KOPT-K1 (cell line): ENCODE data around the gene NRTN.
"Not testable (repeated sequence)": the region's sequence is repeated elsewhere in the genome, so short reads cannot be mapped to it uniquely, and the experiment has no call there.

Source experiments
- H3K27ac ChIP-seq: fragments of 200-600 bp; sonication (generic); 2 replicates; pipeline ENCODE4 v1.5.1; 2016; ENCODE audit warnings: antibody characterized with exemption, mild to moderate bottlenecking, low read depth, low read length; ENCODE audit not compliant: poor library complexity, severe bottlenecking
- H3K36me3 ChIP-seq: fragments of 200-600 bp; sonication (generic); 2 replicates; pipeline ENCODE4 v1.5.1; 2017; ENCODE audit warnings: antibody characterized with exemption, mild to moderate bottlenecking, low read length, moderate library complexity; ENCODE audit not compliant: insufficient read depth
- H3K9me3 ChIP-seq: fragments of 200-600 bp; sonication (generic); 2 replicates; pipeline ENCODE4 v1.5.1; 2017; ENCODE audit warnings: antibody characterized with exemption, low read length, mild to moderate bottlenecking; ENCODE audit not compliant: insufficient read depth, poor library complexity, severe bottlenecking

Gene NRTN

GRCh38 chr19:5855151-5855550, 50.3 kb downstream of the NRTN start:
- H3K9me3 ChIP-seq, H3K36me3 ChIP-seq, H3K27ac ChIP-seq: not testable (repeated sequence)

- Histone ChIP-seq H3K9me3 (no peaks in the 10 kb centered on the region), H3K27ac (no peak overlapping the region)
Measured at GRCh38 chr19:5857203-5858081, 52.6 kb downstream of the NRTN start.

DNA sequence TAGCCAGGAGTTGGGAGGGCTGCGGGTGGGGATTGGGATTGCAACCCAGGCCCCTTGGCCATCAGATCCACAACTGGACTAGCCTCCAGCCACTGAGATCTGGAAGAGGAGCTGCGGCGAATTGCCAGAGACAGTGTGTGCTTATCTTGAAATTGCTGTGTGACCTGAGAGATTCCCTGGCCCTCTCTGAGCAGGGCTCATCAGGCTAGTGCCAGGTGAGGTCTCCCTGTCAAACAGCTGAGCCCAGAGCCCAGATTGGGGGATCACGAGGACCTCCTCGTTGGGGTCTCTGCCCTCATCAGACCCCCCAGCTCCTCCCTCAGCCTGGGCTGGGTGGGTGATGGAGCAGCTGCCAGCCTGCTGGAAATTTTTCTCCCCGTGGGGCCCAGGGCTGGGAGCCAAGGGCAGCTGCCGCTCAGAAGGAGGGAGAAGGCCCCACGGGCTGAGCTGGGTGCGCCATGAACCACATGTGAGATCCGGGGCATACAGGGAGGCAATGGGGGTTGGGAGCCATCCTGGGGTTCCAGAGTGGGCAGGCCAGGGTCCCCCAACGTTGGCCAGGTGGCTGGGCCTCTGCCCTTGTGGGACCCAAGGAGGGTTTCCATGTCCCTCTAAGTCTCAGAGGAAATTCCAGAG, 58.3 kb downstream of the NRTN start:
- no peaks in the 10 kb centered on the region for H3K9me3 ChIP-seq
- no peak overlapping the region for H3K27ac ChIP-seq
- no peaks in the 10 kb centered on the region for H3K36me3 ChIP-seq

More at GRCh38 chr19:5857203-5858081, 52.6 kb downstream of the NRTN start:
- no peaks in the 10 kb centered on the region for H3K36me3 ChIP-seq

GRCh38 chr19:5864013-5864720, 59.3 kb downstream of the NRTN start:
- no peaks in the 10 kb centered on the region for H3K9me3 ChIP-seq
- no peaks in the 10 kb centered on the region for H3K36me3 ChIP-seq
- no peak overlapping the region for H3K27ac ChIP-seq

- no peaks in the 10 kb centered on the region for H3K9me3 ChIP-seq
- H3K36me3 ChIP-seq: no peaks in the 10 kb centered on the region
- no peak overlapping the region for H3K27ac ChIP-seq
Measured at GRCh38 chr19:5864725-5865486, 60.0 kb downstream of the NRTN start.

GRCh38 chr19:5865772-5866171, 60.9 kb downstream of the NRTN start:
- no peaks in the 10 kb centered on the region for H3K36me3 ChIP-seq
- no peaks in the 10 kb centered on the region for H3K9me3 ChIP-seq
- H3K27ac ChIP-seq: no peak overlapping the region

- Histone ChIP-seq H3K27ac (no peak overlapping the region), H3K36me3 (no peaks in the 10 kb centered on the region), H3K9me3 (no peaks in the 10 kb centered on the region)
Measured at GRCh38 chr19:5867201-5868136, 62.6 kb downstream of the NRTN start.

DNA sequence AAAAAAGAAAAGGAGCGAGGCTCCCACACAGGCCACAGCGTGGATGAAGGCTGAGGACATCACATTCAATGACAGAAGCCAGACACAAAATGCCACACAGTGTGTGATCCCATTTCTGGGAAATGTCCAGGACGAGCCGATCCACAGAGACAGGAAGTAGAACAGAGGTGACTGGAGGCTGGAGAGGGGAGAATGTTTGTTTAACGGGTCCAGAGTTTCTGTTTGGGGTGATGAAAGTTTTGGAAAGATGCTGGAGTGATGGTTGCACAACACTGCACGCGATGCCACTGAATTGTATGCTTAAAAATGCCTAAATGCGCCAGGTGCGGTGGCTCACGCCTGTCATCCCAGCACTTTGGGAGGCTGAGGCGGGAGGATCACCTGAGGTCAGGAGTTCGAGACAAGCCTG, 66.1 kb downstream of the NRTN start:
- Histone ChIP-seq H3K27ac (no peak overlapping the region), H3K36me3 (no peaks in the 10 kb centered on the region)

DNA sequence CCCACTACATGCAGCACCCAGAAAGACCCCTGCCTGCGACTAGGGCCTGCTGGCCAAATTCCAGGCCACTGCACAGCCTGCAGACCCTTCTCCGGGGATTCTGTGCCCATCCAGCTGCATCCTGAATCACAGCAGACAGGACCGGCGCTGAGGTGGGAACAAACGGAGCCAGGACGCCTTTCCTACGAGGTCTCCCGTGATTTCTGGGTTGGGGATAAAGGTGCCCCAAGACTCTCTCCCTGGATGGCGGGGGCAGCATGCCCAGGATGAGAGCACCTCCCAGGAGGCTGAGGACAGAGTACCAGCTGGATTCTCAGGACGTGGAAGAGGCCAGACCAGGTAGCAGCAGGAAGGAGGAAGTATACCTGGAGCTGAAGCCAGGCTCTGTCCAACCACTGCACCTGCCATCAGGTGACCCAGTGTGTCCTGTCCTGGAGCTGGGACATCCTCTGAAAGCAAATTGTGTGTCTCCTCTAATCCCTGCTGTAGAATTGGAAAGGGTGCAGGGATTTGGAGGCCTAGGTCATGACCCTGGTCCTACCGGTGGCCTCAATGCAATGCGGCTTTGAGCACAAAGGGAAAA, 68.8 kb downstream of the NRTN start:
- H3K9me3 ChIP-seq: no peaks in the 10 kb centered on the region
- no peaks in the 10 kb centered on the region for H3K36me3 ChIP-seq
- H3K27ac ChIP-seq: no peak overlapping the region

More for the DNA sequence above, 66.1 kb downstream of the NRTN start:
- no peaks in the 10 kb centered on the region for H3K9me3 ChIP-seq

GRCh38 chr19:5874496-5874895, 69.6 kb downstream of the NRTN start:
- not testable (repeated sequence) for H3K27ac ChIP-seq, H3K36me3 ChIP-seq, H3K9me3 ChIP-seq

- Histone ChIP-seq H3K36me3 (no peaks in the 10 kb centered on the region), H3K9me3 (no peaks in the 10 kb centered on the region), H3K27ac (no peak overlapping the region)
Measured at GRCh38 chr19:5877427-5877826, 72.6 kb downstream of the NRTN start.

GRCh38 chr19:5877882-5878281, 73.0 kb downstream of the NRTN start:
- Histone ChIP-seq H3K9me3 (no peaks in the 10 kb centered on the region), H3K27ac (no peak overlapping the region), H3K36me3 (no peaks in the 10 kb centered on the region)
